SK-N-SH (cell line): ENCODE data around the gene SIPA1L2. TPM values are rescaled to one million over a fixed set of nuclear protein-coding genes. Genes with fewer than 3 reads are reported as not detected.

ENCODE experiments used
- CTCF ChIA-PET: fragments of 300-600, 350-600 bp; formaldehyde crosslinking; extraction: SDS; loops from one replicate; lab custom pipeline; 2021; lab: Yijun Ruan, JAX
- POLR2A ChIA-PET: fragments of 350-600 bp; sonication (Branson Sonifier 250); formaldehyde crosslinking; extraction: SDS; loops from one replicate; lab custom pipeline; 2020; ENCODE audit warnings: antibody characterized with exemption, inconsistent platforms; lab: Yijun Ruan, JAX
- DNase-seq: peaks from one replicate; pipeline ENCODE4 v3.0.0; 2012
- H2AFZ ChIP-seq: fragments of 200-600 bp; sonication (generic); 2 replicates; pipeline ENCODE4 v1.8.1; 2016; ENCODE audit warnings: antibody characterized with exemption, mild to moderate bottlenecking, low read depth
- H3F3A ChIP-seq: fragments of 200-600 bp; sonication (generic); replicated peaks from 2 replicates; pipeline ENCODE3; 2016; ENCODE audit warnings: antibody characterized with exemption, mild to moderate bottlenecking; ENCODE audit not compliant: insufficient read depth
- H3K27ac ChIP-seq, 2 experiments: fragments of 200-500 bp in 1 of 2; fragments of 200-600 bp in 1 of 2; sonication (Bioruptor generic) in 1 of 2; sonication (generic), shearing (Covaris generic) in 1 of 2; 2 replicates each; pipeline versions ENCODE4 v1.5.1 to v1.6.1; 2014 to 2016; ENCODE audit warnings: low read depth in 2 of 2, inconsistent platforms in 1 of 2, low read length in 1 of 2, mild to moderate bottlenecking in 1 of 2, mixed read lengths in 1 of 2
- H3K27me3 ChIP-seq: fragments of 200-600 bp; sonication (generic), shearing (Covaris generic); 2 replicates; pipeline ENCODE4 v1.6.1; 2016; ENCODE audit warnings: mixed run types; ENCODE audit not compliant: insufficient read depth
- H3K36me3 ChIP-seq, 2 experiments: fragments of 200-500 bp in 1 of 2; fragments of 200-600 bp in 1 of 2; sonication (Bioruptor generic) in 1 of 2; sonication (generic) in 1 of 2; replicated peaks in 1 of 2; 2 replicates each; pipeline versions ENCODE3 to v1.5.1; 2014 to 2016; ENCODE audit warnings: low read length in 1 of 2, mild to moderate bottlenecking in 1 of 2; ENCODE audit not compliant: insufficient read depth in 2 of 2, control insufficient read depth in 1 of 2
- H3K4me1 ChIP-seq, 2 experiments: fragments of 200-500 bp in 1 of 2; fragments of 200-600 bp in 1 of 2; sonication (Bioruptor generic) in 1 of 2; sonication (generic), shearing (Covaris generic) in 1 of 2; 2 replicates each; pipeline versions ENCODE4 v1.5.1 to v1.6.1; 2014 to 2016; ENCODE audit warnings: low read depth in 1 of 2, low read length in 1 of 2, mixed run types in 1 of 2; ENCODE audit not compliant: insufficient read depth in 2 of 2, control insufficient read depth in 1 of 2
- H3K4me2 ChIP-seq: fragments of 200-600 bp; sonication (generic), shearing (Covaris generic); 2 replicates; pipeline ENCODE4 v1.6.1; 2017; ENCODE audit warnings: mixed run types
- H3K4me3 ChIP-seq, 2 experiments: fragments of 200-500 bp in 1 of 2; fragments of 200-600 bp in 1 of 2; sonication (Bioruptor generic) in 1 of 2; sonication (generic), shearing (Covaris generic) in 1 of 2; 2 replicates each; pipeline versions ENCODE4 v1.5.1 to v1.8.1; 2014 to 2016; ENCODE audit warnings: low read depth in 2 of 2, inconsistent platforms in 1 of 2, low read length in 1 of 2, mild to moderate bottlenecking in 1 of 2, mixed read lengths in 1 of 2, moderate library complexity in 1 of 2
- H3K79me2 ChIP-seq: fragments of 200-600 bp; sonication (generic); 2 replicates; pipeline ENCODE4 v1.8.1; 2017; ENCODE audit warnings: mild to moderate bottlenecking; ENCODE audit not compliant: insufficient read depth
- H3K9ac ChIP-seq: fragments of 200-600 bp; sonication (generic); 2 replicates; pipeline ENCODE4 v1.6.1; 2017; ENCODE audit warnings: mixed run types
- H3K9me2 ChIP-seq: fragments of 200-600 bp; sonication (generic); 2 replicates; pipeline ENCODE4 v1.6.1; 2017; ENCODE audit warnings: mixed run types
- H3K9me3 ChIP-seq: fragments of 200-600 bp; sonication (generic); 2 replicates; pipeline ENCODE4 v1.6.1; 2017; ENCODE audit warnings: mixed run types, mild to moderate bottlenecking, moderate library complexity
- H4K20me1 ChIP-seq: fragments of 200-600 bp; sonication (generic); 2 replicates; pipeline ENCODE4 v1.6.1; 2017; ENCODE audit warnings: mild to moderate bottlenecking, mixed run types; ENCODE audit not compliant: insufficient read depth
- CHD2 ChIP-seq: fragments of 150-350 bp; IDR thresholded peaks from 2 replicates; pipeline ENCODE4 v1.6.1; 2018; ENCODE audit warnings: low read length; ENCODE audit not compliant: partially characterized antibody
- ELF1 ChIP-seq: IDR thresholded peaks from 2 replicates; pipeline ENCODE4 v1.4.0; 2012
- EP300 ChIP-seq, 2 experiments: IDR thresholded peaks; 2 replicates each; pipeline versions ENCODE4 v1.4.0 to v1.6.1; 2012; ENCODE audit warnings: borderline replicate concordance in 1 of 2, low read depth in 1 of 2, low read length in 1 of 2
- FOSL2 ChIP-seq: IDR thresholded peaks from 2 replicates; pipeline ENCODE4 v1.4.0; 2012; ENCODE audit warnings: low read depth, mild to moderate bottlenecking, moderate library complexity, borderline replicate concordance
- FOXM1 ChIP-seq: IDR thresholded peaks from 2 replicates; pipeline ENCODE4 v1.4.0; 2012; ENCODE audit warnings: low read depth, mild to moderate bottlenecking
- GATA2 ChIP-seq: sonication (generic); formaldehyde crosslinking; IDR thresholded peaks from 2 replicates; pipeline ENCODE4 v1.5.0; 2020; ENCODE audit warnings: mild to moderate bottlenecking, missing genetic modification reagents
- POLR2AphosphoS5 ChIP-seq: IDR thresholded peaks from 2 replicates; pipeline ENCODE4 v1.6.1; 2012; ENCODE audit warnings: low read depth, low read length
- RCOR1 ChIP-seq: fragments of 150-350 bp; IDR thresholded peaks from 2 replicates; pipeline ENCODE4 v1.6.1; 2017; ENCODE audit warnings: antibody characterized with exemption, low read length
- TAF1 ChIP-seq: IDR thresholded peaks from 2 replicates; pipeline ENCODE4 v1.6.1; 2012; ENCODE audit warnings: low read depth, mild to moderate bottlenecking, low read length, moderate library complexity, borderline replicate concordance
- TEAD4 ChIP-seq: IDR thresholded peaks from 2 replicates; pipeline ENCODE4 v1.4.0; 2012; ENCODE audit warnings: mild to moderate bottlenecking, borderline replicate concordance; ENCODE audit not compliant: insufficient read depth
- YY1 ChIP-seq: IDR thresholded peaks from 2 replicates; pipeline ENCODE4 v1.4.0; 2012; ENCODE audit warnings: low read depth, mild to moderate bottlenecking
- WGBS: methylation state at CpG from one replicate; pipeline ENCODE4 v1.1.6; 2017; ENCODE audit warnings: low lambda C conversion rate; 5-methylcytosine and 5-hydroxymethylcytosine counted together
- polyA plus RNA-seq, 3 experiments: library from polyadenylated mRNA; depleted of rRNA; stranded (reverse); fragments of >200 nt; gene quantifications; 2 replicates each; pipeline ENCODE4 v1.2.3, GENCODE V29; 2012
- TF ChIP-seq, protein P1 (sequence below): IDR thresholded peaks from 2 replicates; pipeline ENCODE4; 2012

SIPA1L2 gene
- polyA plus RNA-seq, 1 of the 3 experiments (the other 2 are of a cell fraction), result 0.48 TPM

DNA sequence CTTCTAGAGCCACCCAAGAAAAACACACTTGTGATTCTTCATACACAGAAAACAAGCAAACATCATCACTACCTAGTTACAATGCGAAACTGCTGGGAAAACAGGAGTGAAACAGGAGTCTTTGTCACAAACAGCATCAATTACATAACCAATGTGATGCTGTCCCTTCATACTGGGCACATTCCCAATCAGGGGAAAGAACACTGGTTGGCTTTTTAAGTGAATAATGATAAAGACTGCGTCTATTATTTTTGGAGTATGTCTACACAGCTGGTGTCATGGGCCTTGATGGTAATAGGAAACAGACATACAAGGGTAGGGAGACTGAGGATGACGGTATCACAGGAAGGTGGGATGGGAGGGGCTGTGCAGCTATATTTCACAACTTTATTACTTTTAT is 43.3 kb downstream of the SIPA1L2 start:
- Histone ChIP-seq H3K36me3 (no peaks in the 10 kb centered on the region), H3F3A (no peaks in the 10 kb centered on the region), H3K27ac (no peak overlapping the region), H3K9me3 (no peaks in the 10 kb centered on the region), H3K4me3 (no peak overlapping the region), H3K27me3 (no peaks in the 10 kb centered on the region), H3K9ac (no peak overlapping the region), H2AFZ (no peak overlapping the region), H3K79me2 (no peaks in the 10 kb centered on the region), H4K20me1 (no peaks in the 10 kb centered on the region), H3K4me2 (no peak overlapping the region), H3K9me2 (no peaks in the 10 kb centered on the region)
- 30% methylated on average over 3 of the region's 3 CpGs for WGBS
- POLR2A ChIA-PET, result no interaction called here
- no peak for TF ChIP-seq RCOR1
- no peak for TF ChIP-seq EP300 (IDR thresholded peaks at IDR 0.05; ENCODE audit: borderline replicate concordance in 1 of 2, low read depth in 1 of 2, low read length in 1 of 2)
- TF ChIP-seq FOSL2, result no peak
- TF ChIP-seq YY1, result no peak
- no peak for TF ChIP-seq TAF1
- no peak for TF ChIP-seq TEAD4
- no peak for TF ChIP-seq FOXM1
- TF ChIP-seq, all 33 proteins: peak for 0
- CTCF ChIA-PET, result interaction anchor here (0.6 to 1.2 kb wide), 2 partner anchors 8 to 721 kb away, joined by 3 to 4 read pairs; no protein-coding TSS in a partner anchor
- H3K4me1 ChIP-seq, result peaks cover 0 to 9% of the 10 kb centered on the region in 2 experiments; a peak in 2 of 4 replicates
- DNase-seq, result no peak

DNA sequence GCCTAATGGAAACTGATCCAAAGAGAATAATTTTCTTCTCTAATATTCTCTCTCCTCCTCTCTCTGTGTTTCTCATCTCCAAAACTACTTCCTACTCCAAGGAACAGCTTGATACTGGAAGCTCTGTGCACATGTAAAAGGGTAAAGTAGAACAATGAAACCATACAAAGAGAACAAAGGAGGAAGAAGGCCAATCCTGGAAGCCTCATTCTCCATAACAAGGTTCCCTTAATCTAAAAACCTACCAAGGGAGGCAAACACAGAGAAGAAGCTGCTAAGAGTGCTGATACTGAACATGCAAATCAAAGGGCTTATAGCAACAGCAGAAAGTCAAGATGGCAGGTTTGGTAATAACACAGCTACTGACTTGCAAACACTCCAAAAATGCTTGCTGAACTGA is 44.4 kb downstream of the SIPA1L2 start:
- POLR2A ChIA-PET, result no interaction called here

GRCh38 chr1:232581932-232582331 is 48.0 kb downstream of the SIPA1L2 start:
- Histone ChIP-seq H3K36me3 (no peaks in the 10 kb centered on the region), H3K79me2 (no peaks in the 10 kb centered on the region), H3K27ac (no peak overlapping the region), H3K4me1 (no peaks in the 10 kb centered on the region; a peak in 2 of 4 replicates), H3K27me3 (no peaks in the 10 kb centered on the region), H2AFZ (no peak overlapping the region), H3F3A (no peaks in the 10 kb centered on the region), H3K4me3 (no peak overlapping the region), H3K9me2 (no peaks in the 10 kb centered on the region), H3K9me3 (no peaks in the 10 kb centered on the region), H4K20me1 (no peaks in the 10 kb centered on the region), H3K9ac (no peak overlapping the region), H3K4me2 (no peak overlapping the region)
- DNase-seq, result no peak
- ChIA-PET POLR2A (no interaction called here), CTCF (no interaction called here)
- WGBS, result 79% methylated on average over 1 of the region's 1 CpG
- TF ChIP-seq TAF1 (no peak), GATA2 (CRISPR knock-in tag) (no peak)
- TF ChIP-seq, protein P1, sequence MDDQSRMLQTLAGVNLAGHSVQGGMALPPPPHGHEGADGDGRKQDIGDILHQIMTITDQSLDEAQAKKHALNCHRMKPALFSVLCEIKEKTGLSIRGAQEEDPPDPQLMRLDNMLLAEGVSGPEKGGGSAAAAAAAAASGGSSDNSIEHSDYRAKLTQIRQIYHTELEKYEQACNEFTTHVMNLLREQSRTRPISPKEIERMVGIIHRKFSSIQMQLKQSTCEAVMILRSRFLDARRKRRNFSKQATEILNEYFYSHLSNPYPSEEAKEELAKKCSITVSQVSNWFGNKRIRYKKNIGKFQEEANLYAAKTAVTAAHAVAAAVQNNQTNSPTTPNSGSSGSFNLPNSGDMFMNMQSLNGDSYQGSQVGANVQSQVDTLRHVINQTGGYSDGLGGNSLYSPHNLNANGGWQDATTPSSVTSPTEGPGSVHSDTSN, result no peak

More for the DNA sequence above, 44.4 kb downstream of the SIPA1L2 start:
- no peaks in the 10 kb centered on the region for H4K20me1 ChIP-seq
- no peaks in the 10 kb centered on the region for H3K27me3 ChIP-seq
- H3K9me2 ChIP-seq, result no peaks in the 10 kb centered on the region
- H3K79me2 ChIP-seq, result no peaks in the 10 kb centered on the region
- no peak for DNase-seq
- CTCF ChIA-PET, result interaction anchor here (0.7 to 1.5 kb wide), 2 partner anchors 12 to 30 kb away, joined by 3 to 4 read pairs; no protein-coding TSS in a partner anchor
- H3K9ac ChIP-seq, result no peak overlapping the region
- H2AFZ ChIP-seq, result no peak overlapping the region
- no peaks in the 10 kb centered on the region for H3F3A ChIP-seq
- no peak for TF ChIP-seq TAF1
- no peak for TF ChIP-seq ELF1
- no peak for TF ChIP-seq POLR2AphosphoS5
- no peak for TF ChIP-seq CHD2
- TF ChIP-seq, all 33 proteins: peak for 0
- H3K4me2 ChIP-seq, result no peak overlapping the region
- peaks cover 0 to 3% of the 10 kb centered on the region in 2 experiments; a peak in 2 of 4 replicates for H3K4me1 ChIP-seq
- H3K4me3 ChIP-seq, result no peak overlapping the region
- no peaks in the 10 kb centered on the region for H3K9me3 ChIP-seq
- no peaks in the 10 kb centered on the region for H3K36me3 ChIP-seq
- no peak overlapping the region for H3K27ac ChIP-seq

Other genes starting within 250 kb of the SIPA1L2 start
- gene MAP10, start 175.3 kb upstream of the SIPA1L2 start, polyA plus RNA-seq (2012; rRNA removed), result 0.43 and 0.45 TPM in 2 replicates